A673 (cell line): ENCODE results near the gene GDF9.

Experiments used
- EZH2 ChIP-seq: fragments of 200-600 bp; sonication (generic); IDR thresholded peaks from 2 replicates; pipeline ENCODE4 v1.6.1; 2017; ENCODE audit warnings: borderline replicate concordance, low read depth, mild to moderate bottlenecking, mixed read lengths, antibody characterized with exemption, low read length; ENCODE audit not compliant: poor library complexity, severe bottlenecking
- TF ChIP-seq, protein P1 (sequence below): fragments of 300-800, 200-600 bp; sonication (generic); conservative IDR thresholded peaks from 2 replicates; pipeline ENCODE4 v1.5.1; 2017; ENCODE audit warnings: low read depth, mild to moderate bottlenecking, antibody characterized with exemption, low read length, moderate library complexity, mixed read lengths

DNA sequence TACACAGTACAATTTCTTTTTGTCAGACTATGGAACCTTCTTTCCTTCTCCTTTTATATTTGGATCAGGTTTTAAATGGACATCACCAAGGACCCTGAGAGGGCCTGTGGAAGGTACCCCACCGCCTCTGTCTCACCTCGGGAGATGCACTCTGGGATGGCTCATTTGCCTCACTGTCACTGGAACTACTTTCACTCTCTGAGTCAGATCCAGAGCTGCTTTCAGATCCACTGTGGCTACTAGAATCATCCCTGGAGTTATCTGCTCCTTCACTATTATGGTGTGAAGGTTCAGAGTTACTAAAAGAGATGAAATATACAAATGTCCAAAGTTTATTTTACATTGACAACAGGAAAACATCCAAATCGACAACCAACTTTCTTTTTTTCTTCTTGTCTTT lies 31.8 kb upstream of the GDF9 start:
- TF ChIP-seq, protein P1, sequence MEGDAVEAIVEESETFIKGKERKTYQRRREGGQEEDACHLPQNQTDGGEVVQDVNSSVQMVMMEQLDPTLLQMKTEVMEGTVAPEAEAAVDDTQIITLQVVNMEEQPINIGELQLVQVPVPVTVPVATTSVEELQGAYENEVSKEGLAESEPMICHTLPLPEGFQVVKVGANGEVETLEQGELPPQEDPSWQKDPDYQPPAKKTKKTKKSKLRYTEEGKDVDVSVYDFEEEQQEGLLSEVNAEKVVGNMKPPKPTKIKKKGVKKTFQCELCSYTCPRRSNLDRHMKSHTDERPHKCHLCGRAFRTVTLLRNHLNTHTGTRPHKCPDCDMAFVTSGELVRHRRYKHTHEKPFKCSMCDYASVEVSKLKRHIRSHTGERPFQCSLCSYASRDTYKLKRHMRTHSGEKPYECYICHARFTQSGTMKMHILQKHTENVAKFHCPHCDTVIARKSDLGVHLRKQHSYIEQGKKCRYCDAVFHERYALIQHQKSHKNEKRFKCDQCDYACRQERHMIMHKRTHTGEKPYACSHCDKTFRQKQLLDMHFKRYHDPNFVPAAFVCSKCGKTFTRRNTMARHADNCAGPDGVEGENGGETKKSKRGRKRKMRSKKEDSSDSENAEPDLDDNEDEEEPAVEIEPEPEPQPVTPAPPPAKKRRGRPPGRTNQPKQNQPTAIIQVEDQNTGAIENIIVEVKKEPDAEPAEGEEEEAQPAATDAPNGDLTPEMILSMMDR = no peak
- no peak for TF ChIP-seq EZH2
